Inflammatory macrophage treated with lipopolysaccharide for 4 hours (primary cell): ENCODE measurements around the gene CAPZA2.
"Not testable (repeated sequence)": the region's sequence is repeated elsewhere in the genome, so short reads cannot be mapped to it uniquely, and the experiment has no call there.

Source experiments
- DNase-seq: peaks from one replicate; pipeline ENCODE4 v3.0.0-alpha.2; 2020

The CAPZA2 gene

GRCh38 chr7:116862234-116862950 is at the start of gene CAPZA2:
Gene CAPZA2 (plus strand): TSS chr7:116862587. CDS start chr7:116862612, 25 bp downstream.
- peak; percentile 96 for DNase-seq

DNA sequence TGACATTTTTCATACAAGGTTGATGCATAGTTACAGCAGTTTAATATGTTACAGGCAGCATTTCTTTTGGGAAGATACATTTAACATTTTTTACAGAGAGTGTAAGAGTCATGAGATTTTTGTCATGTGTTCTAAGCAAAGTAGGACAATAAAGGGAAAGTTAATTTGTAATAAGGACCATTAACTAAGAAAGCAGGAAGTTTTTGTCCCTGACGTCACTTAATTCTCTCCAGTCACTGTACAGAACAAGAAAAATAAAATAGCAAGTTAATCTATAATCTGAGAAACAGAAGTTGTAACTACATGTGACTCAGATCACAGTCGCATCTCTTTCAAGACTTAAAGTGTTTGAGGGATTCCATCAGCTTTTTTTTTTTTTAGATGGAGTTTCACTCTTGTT is 49.5 kb upstream of the CAPZA2 start:
- peak; percentile 59 for DNase-seq

GRCh38 chr7:116813371-116813770 is 49.0 kb upstream of the CAPZA2 start:
- peak; percentile 10 for DNase-seq

DNA sequence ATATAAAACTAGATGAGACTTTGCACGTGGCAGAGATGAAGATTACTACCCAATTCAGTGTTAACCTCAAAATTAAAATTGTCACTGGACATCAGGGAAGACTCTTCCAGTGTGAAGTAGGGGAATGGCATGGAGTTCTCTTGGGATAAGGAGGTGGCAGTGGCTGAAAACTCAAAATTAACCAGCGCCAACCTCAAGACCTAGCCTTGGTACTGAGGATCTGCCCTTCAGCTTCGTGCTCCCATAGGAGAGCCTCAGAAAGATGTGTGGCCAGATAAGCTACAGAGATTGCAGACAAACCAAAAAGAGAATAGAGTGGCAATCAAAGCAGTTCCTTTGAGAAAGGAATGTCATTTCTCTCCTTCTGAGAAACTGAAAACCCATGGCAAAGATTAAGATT is 47.3 kb upstream of the CAPZA2 start:
- DNase-seq: no peak

- no peak for DNase-seq
Measured at GRCh38 chr7:116820149-116820548, 42.2 kb upstream of the CAPZA2 start.

DNA sequence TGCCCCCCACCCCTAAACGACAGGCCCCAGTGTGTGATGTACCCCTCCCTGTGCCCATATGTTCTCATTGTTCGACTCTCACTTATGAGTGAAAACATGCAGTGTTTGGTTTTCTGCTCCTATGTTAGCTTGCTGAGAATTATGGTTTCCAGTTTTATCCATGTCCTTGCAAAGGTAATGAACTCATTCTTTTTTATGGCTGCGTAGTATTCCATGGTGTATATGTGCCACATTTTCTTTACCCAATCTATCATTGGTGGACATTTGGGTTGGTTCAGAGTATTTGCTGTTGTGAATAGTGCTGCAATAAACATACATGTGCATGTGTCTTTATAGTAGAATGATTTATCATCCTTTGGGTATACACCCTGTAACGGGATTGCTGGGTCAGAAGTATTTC is 40.7 kb upstream of the CAPZA2 start:
- not testable (repeated sequence) for DNase-seq

GRCh38 chr7:116824449-116824848 is 37.9 kb upstream of the CAPZA2 start:
- no peak for DNase-seq

DNA sequence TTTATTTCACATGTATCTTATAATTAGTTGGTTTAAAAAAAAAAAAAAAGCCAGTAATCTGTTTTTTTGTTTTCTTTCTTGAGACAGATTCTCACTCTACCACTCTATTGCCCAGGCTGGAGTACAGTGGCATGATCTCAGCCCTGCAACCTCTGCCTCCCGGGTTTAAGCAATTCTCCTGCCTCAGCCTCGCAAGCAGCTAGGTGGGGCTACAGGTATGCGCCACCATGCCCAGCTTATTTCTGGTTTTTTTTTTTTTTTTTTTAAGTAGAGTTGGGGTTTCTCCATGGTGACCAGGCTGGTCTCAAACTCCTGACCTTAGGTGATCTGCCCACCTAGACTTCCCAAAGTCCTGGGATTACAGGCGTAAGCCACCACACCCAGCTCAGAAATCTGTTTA is 34.1 kb upstream of the CAPZA2 start:
- DNase-seq: no peak

DNA sequence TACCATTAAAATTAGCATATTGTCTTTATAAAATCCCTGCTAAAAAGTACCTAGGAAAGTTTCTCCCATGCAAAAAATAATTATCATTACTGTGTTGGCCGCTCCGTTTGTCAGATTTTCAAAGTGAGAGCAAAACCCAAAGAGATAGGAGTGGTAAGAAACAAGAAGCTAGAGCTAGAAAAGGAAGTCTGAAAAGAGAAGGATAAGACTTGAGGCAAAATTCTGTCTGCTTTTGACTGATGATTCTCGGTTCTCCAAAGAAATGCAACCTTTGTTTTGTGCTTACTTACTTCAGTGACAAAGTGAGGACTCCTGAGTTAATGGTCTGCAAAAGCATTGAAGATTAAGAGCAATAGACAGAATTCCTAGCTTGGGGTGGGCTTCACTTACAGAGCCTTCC is 33.3 kb upstream of the CAPZA2 start:
- DNase-seq: no peak

GRCh38 chr7:116829493-116829892 is 32.9 kb upstream of the CAPZA2 start:
- no peak for DNase-seq

DNA sequence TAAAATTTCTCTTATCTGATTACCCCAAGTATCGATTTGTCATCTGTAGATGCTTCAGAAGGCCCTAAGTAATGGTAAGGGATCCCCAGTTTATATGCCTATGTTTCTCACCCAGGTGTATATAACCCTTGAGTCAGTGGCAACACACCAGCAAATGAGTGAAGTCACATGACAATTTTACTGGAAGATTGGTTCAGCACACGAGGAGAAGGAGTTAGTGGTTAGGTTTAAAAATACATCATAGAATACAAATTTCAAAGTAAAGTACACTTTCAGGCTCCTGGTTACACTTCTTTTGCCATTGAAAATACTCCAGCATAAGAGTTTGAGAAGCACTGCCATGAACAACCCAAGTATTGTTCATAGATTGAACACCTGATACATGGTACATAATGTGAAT is 29.7 kb upstream of the CAPZA2 start:
- no peak for DNase-seq

- DNase-seq: peak; percentile 15
Measured at GRCh38 chr7:116834815-116835504, 27.4 kb upstream of the CAPZA2 start.

- DNase-seq: no peak
Measured at GRCh38 chr7:116836048-116836447, 26.3 kb upstream of the CAPZA2 start.

DNA sequence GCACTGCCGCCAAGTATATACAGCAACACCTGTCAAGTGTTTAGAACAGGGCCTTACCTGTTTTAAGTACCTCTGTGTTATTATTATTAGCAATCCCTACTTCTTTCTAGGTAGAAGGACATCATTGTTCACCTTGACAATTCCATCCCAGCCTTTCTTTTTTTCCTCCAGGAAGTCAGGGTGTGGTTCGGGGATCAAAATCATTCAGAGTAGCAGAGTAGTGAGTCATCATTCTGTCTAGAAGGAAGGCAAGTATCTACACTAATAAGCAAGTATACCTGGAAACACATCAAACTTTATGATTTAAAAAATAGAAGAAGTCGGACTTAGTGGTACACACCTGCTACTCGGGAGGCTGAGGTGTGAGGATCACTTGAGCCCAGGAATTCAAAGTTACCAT is 25.5 kb upstream of the CAPZA2 start:
- DNase-seq: no peak

- DNase-seq: no peak
Measured at GRCh38 chr7:116837586-116837985, 24.8 kb upstream of the CAPZA2 start.

GRCh38 chr7:116840256-116840655 is 22.1 kb upstream of the CAPZA2 start:
- no peak for DNase-seq

- DNase-seq: peak; percentile 37
Measured at GRCh38 chr7:116842371-116842770, 20.0 kb upstream of the CAPZA2 start.

GRCh38 chr7:116843378-116843777 is 19.0 kb upstream of the CAPZA2 start:
- peak; percentile 94 for DNase-seq

DNA sequence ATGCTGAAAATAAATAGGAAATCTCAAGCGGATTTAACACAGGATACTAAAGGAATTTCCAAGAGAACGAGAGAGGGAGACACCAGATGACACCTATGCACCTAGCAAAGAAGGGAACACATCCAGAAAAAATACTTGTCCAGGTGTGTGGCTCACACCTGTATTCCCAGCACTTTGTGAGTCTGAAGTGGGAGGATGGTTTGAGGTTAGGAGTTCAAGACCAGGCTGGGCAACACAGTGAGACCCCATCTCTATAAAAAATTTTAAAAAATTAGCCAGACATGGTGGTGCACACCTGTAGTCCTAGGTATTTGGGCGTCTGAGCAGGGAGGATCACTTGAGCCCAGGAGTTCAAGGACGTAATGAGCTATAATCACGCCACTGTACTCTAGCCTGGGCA is 11.2 kb upstream of the CAPZA2 start:
- no peak for DNase-seq

DNA sequence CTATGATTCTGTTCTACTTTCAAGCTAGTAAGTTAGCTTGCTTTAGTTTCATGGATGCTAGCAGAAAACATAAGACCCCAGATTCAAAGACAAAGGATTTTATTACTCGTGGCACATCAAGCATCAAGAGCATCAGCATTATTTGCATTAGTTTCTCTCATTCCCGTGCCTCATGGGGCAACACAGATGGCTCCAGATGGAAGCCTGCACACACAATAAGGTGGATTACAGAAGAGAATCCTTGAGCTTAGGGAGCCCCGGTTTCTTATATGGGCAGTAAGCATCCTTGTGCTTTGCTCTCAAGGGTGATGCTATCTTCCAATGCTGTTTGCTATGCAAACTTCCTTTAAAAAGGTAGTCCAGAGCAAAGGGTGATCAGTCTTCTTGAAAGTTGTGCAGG is 10.7 kb upstream of the CAPZA2 start:
- no peak for DNase-seq

- no peak for DNase-seq
Measured at GRCh38 chr7:116854132-116854531, 8.3 kb upstream of the CAPZA2 start.

- no peak for DNase-seq
Measured at GRCh38 chr7:116857052-116857451, 5.3 kb upstream of the CAPZA2 start.

DNA sequence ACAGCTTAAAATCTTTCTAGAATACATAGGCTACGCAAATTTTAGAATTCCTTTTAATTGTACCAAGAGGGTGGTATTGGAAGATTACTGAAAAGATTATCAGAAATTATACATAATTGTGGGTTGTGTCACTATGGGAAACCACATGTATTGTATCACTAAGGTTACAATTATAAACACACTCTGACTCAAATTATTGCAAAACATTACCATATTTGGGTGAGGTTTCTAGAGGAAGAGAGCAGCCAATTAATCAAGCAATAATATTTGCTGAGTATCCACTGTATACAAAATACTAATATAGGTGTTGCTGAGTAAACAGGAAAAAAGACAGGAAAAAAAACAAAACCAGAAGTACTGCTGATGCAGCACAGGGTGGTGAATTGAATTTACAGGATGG is 3.1 kb upstream of the CAPZA2 start:
- DNase-seq: peak; percentile 91

DNA sequence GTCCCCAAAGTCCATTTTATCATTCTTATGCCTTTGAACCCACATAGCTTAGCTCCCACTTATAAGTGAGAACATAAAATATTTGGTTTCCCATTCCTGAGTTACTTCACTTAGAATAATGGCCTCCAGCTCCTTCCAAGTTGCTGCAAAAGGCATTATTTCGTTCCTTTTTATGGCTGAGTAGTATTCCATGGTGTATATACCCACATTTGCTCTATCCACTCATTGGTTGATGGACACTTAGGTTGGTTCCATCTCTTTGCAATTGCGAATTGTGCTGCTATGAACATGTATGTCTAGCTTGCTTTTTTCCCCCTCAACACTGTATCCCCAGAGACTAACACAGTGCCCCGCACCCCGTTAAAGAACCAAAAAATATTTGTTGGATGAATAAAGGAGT is 670 bp upstream of the CAPZA2 start:
- no peak for DNase-seq
